HepG2 (cell line): ENCODE results near the gene SSBP4. TPM values are rescaled to one million over a fixed set of nuclear protein-coding genes. Genes with fewer than 3 reads are reported as not detected.

Experiments
- BORCS8-MEF2B ChIP-seq: sonication (generic); formaldehyde crosslinking; IDR thresholded peaks from 2 replicates; pipeline ENCODE4 v1.8.0; 2022; ENCODE audit warnings: mild to moderate bottlenecking, missing genetic modification reagents
- ERF ChIP-seq: IDR thresholded peaks from 2 replicates; pipeline ENCODE4 v1.6.1; 2018; ENCODE audit warnings: missing biosample characterization, missing genetic modification reagents
- GZF1 ChIP-seq: sonication (generic); formaldehyde crosslinking; IDR thresholded peaks from 2 replicates; pipeline ENCODE4 v1.5.1; 2020; ENCODE audit warnings: mild to moderate bottlenecking, missing genetic modification reagents
- KLF6 ChIP-seq: IDR thresholded peaks from 2 replicates; pipeline ENCODE4 v1.8.0; 2016; ENCODE audit warnings: missing biosample characterization, missing genetic modification reagents
- MED1 ChIP-seq: sonication (generic); formaldehyde crosslinking; IDR thresholded peaks from 2 replicates; pipeline ENCODE4 v1.4.0; 2020; ENCODE audit warnings: missing genetic modification reagents
- NR2F2 ChIP-seq: IDR thresholded peaks from 2 replicates; pipeline ENCODE4 v1.6.1; 2012; ENCODE audit warnings: low read depth, inconsistent platforms, borderline replicate concordance
- POLR2AphosphoS2 ChIP-seq: IDR thresholded peaks from 2 replicates; pipeline ENCODE4 v1.6.1; 2011; ENCODE audit warnings: low read depth, low read length, improper control_type of control experiment
- POLR2G ChIP-seq: fragments of 200-400 bp; formaldehyde crosslinking; IDR thresholded peaks from 2 replicates; pipeline ENCODE4 v1.6.1; 2018; ENCODE audit warnings: mild to moderate bottlenecking, low read depth, low read length, moderate library complexity
- REPIN1 ChIP-seq: sonication (generic); formaldehyde crosslinking; IDR thresholded peaks from 2 replicates; pipeline ENCODE4 v1.8.0; 2022; ENCODE audit warnings: missing genetic modification reagents, low read depth, mild to moderate bottlenecking, borderline replicate concordance
- SMAD9 ChIP-seq: sonication (generic); formaldehyde crosslinking; IDR thresholded peaks from 2 replicates; pipeline ENCODE4 v1.5.1; 2020; ENCODE audit warnings: mild to moderate bottlenecking, missing genetic modification reagents
- SRSF9 ChIP-seq: fragments of 200-400 bp; formaldehyde crosslinking; IDR thresholded peaks from 2 replicates; pipeline ENCODE4 v1.6.1; 2018; ENCODE audit warnings: borderline replicate concordance, mild to moderate bottlenecking, low read depth, low read length; ENCODE audit not compliant: insufficient read depth, poor library complexity, severe bottlenecking
- TBP ChIP-seq: sonication (generic); formaldehyde crosslinking; IDR thresholded peaks from 2 replicates; pipeline ENCODE4 v1.5.0; 2020; ENCODE audit warnings: missing genetic modification reagents
- ZFP62 ChIP-seq: sonication (generic); formaldehyde crosslinking; IDR thresholded peaks from 2 replicates; pipeline ENCODE4 v1.4.0; 2020; ENCODE audit warnings: missing genetic modification reagents
- ZFP82 ChIP-seq: sonication (generic); formaldehyde crosslinking; IDR thresholded peaks from 2 replicates; pipeline ENCODE4 v1.5.1; 2020; ENCODE audit warnings: mild to moderate bottlenecking, missing genetic modification reagents, borderline replicate concordance
- ZMYM4 ChIP-seq: sonication (generic); formaldehyde crosslinking; IDR thresholded peaks from 2 replicates; pipeline ENCODE4 v1.8.1; 2023; ENCODE audit warnings: mild to moderate bottlenecking, missing genetic modification reagents
- ZNF101 ChIP-seq: sonication (generic); formaldehyde crosslinking; IDR thresholded peaks from 2 replicates; pipeline ENCODE4 v1.4.0; 2020; ENCODE audit warnings: mild to moderate bottlenecking, low read depth, missing genetic modification reagents, borderline replicate concordance
- ZNF232 ChIP-seq: sonication (generic); formaldehyde crosslinking; IDR thresholded peaks from 2 replicates; pipeline ENCODE4 v1.4.0; 2020; ENCODE audit warnings: missing genetic modification reagents, borderline replicate concordance
- ZNF317 ChIP-seq: sonication (generic); formaldehyde crosslinking; IDR thresholded peaks from 2 replicates; pipeline ENCODE4 v1.5.0; 2020; ENCODE audit warnings: mild to moderate bottlenecking, missing genetic modification reagents
- ZNF382 ChIP-seq: sonication (generic); formaldehyde crosslinking; IDR thresholded peaks from 2 replicates; pipeline ENCODE4 v1.5.0; 2020; ENCODE audit warnings: missing genetic modification reagents, mild to moderate bottlenecking, borderline replicate concordance
- ZNF432 ChIP-seq: sonication (generic); formaldehyde crosslinking; IDR thresholded peaks from 2 replicates; pipeline ENCODE4 v1.5.0; 2020; ENCODE audit warnings: missing genetic modification reagents, mild to moderate bottlenecking, borderline replicate concordance
- ZNF441 ChIP-seq: sonication (generic); formaldehyde crosslinking; IDR thresholded peaks from 2 replicates; pipeline ENCODE4 v1.7.0; 2021; ENCODE audit warnings: missing genetic modification reagents, borderline replicate concordance
- ZNF775 ChIP-seq: sonication (generic); formaldehyde crosslinking; IDR thresholded peaks from 2 replicates; pipeline ENCODE4 v1.4.0; 2020; ENCODE audit warnings: missing genetic modification reagents, mild to moderate bottlenecking, moderate library complexity, borderline replicate concordance
- ZNF788 ChIP-seq: sonication (generic); formaldehyde crosslinking; IDR thresholded peaks from 2 replicates; pipeline ENCODE4 v1.5.0; 2020; ENCODE audit warnings: mild to moderate bottlenecking, missing genetic modification reagents, borderline replicate concordance
- ZNF839 ChIP-seq: sonication (generic); formaldehyde crosslinking; IDR thresholded peaks from 2 replicates; pipeline ENCODE4 v1.4.0; 2020; ENCODE audit warnings: missing genetic modification reagents, mild to moderate bottlenecking, borderline replicate concordance
- ZSCAN25 ChIP-seq: sonication (generic); formaldehyde crosslinking; IDR thresholded peaks from 2 replicates; pipeline ENCODE4 v1.8.0; 2022; ENCODE audit warnings: mild to moderate bottlenecking, missing genetic modification reagents
- polyA plus RNA-seq, 8 experiments: library from polyadenylated mRNA; depleted of rRNA in 3 of 8; stranded (reverse) in 7 of 8; unstranded in 1 of 8; fragments of >200 nt; fragmentation: Illumina TruSeq in 4 of 8; extraction: Trizol in 4 of 8; gene quantifications; 2 replicates each; pipeline versions ENCODE4 v1.2.1 to v1.2.3, GENCODE V29; 2011 to 2016; ENCODE audit warnings: low read depth in 4 of 8, missing spikeins in 1 of 8, mixed read lengths in 1 of 8; ENCODE audit not compliant: insufficient read depth in 1 of 8
- total RNA-seq, 5 experiments: library from RNA; depleted of rRNA; stranded (reverse); fragments of >200 nt; fragmentation: Illumina TruSeq; extraction: Trizol; gene quantifications; 2 replicates each; pipeline ENCODE4 v1.2.3, GENCODE V29; 2016; ENCODE audit warnings: low read depth in 1 of 5
- TF ChIP-seq, protein P1 (sequence below): sonication (generic); formaldehyde crosslinking; conservative IDR thresholded peaks from 2 replicates; pipeline ENCODE4 v1.5.0; 2020; ENCODE audit warnings: missing genetic modification reagents
- TF ChIP-seq, protein P2 (sequence below): IDR thresholded peaks from 2 replicates; pipeline ENCODE4 v1.6.1; 2018; ENCODE audit warnings: missing genetic modification reagents
- TF ChIP-seq, protein P3 (sequence below): IDR thresholded peaks from 2 replicates; pipeline ENCODE4 v1.6.1; 2016

The SSBP4 gene
- total and polyA plus RNA-seq, 2 of the 13 experiments (the other 11 are each of a cell fraction or from before 2014, with no cell fraction given) = 20.8 to 39.5 TPM

DNA sequence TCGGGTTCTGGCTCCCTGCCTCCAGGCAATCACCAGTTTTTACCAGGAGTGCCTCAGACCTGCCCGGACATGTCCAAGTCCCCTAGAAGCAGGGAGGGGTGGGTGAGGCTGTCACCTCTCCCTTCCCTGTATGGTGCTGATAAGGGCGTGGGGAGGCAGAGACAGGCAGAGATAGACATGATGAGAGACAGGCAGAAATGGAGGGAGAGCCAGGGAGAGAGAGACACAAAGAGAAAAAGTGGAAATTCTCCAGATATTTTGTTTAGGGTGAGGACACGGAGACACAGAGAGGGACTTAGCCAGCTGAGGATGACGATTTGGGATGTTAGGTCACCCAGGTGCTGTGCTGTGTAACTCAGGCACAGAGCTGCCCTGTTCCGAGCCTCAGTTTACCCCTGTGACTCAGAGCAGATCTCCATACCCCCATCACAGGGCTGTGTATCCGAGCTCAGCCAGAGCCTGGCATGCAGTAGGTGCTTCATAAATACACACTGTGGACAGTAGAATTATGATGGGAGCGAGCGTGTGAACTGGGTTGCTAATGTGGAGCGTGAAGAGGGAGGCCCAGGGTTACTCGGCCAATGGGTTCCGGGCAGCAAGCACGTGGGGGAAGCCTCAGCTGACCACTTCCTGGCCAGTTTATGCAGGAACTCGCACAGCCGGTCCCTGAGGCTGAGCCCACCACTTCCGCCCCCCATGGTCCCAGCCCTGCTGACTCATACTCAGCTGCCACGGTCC is 45.1 kb upstream of the SSBP4 start (continued):
- TF ChIP-seq ZNF441 (no peak), ZFP82 (CRISPR knock-in tag) (peak; percentile 86; the same call in 1 of the 2 replicates), ZNF788 (CRISPR knock-in tag) (no peak; the same call in 1 of the 2 replicates), GZF1 (CRISPR knock-in tag) (no peak), TBP (CRISPR knock-in tag) (no peak), POLR2G (peak; percentile 85), ZMYM4 (CRISPR knock-in tag) (peak; percentile 22; the same call in 1 of the 2 replicates), ZNF382 (CRISPR knock-in tag) (no peak), ZNF775 (CRISPR knock-in tag) (no peak), SMAD9 (CRISPR knock-in tag) (no peak), ERF (peak; percentile 78; the same call in 1 of the 2 replicates), ZNF317 (CRISPR knock-in tag) (peak; percentile 87; the same call in 1 of the 2 replicates), POLR2AphosphoS2 (no peak), ZNF432 (CRISPR knock-in tag) (no peak), ZNF232 (CRISPR knock-in tag) (peak; percentile 85; the same call in 1 of the 2 replicates), ZNF101 (CRISPR knock-in tag) (no peak), NR2F2 (peak; percentile 48; the same call in 1 of the 2 replicates), ZSCAN25 (peak; percentile 58; the same call in 1 of the 2 replicates), REPIN1 (CRISPR knock-in tag) (peak; percentile 42; the same call in 1 of the 2 replicates), BORCS8-MEF2B (CRISPR knock-in tag) (no peak), ZFP62 (CRISPR knock-in tag) (no peak), MED1 (CRISPR knock-in tag) (peak; percentile 99), KLF6 (CRISPR knock-in tag) (no peak), SRSF9 (no peak), ZNF839 (peak; percentile 68; the same call in 1 of the 2 replicates)
- TF ChIP-seq, protein P1, sequence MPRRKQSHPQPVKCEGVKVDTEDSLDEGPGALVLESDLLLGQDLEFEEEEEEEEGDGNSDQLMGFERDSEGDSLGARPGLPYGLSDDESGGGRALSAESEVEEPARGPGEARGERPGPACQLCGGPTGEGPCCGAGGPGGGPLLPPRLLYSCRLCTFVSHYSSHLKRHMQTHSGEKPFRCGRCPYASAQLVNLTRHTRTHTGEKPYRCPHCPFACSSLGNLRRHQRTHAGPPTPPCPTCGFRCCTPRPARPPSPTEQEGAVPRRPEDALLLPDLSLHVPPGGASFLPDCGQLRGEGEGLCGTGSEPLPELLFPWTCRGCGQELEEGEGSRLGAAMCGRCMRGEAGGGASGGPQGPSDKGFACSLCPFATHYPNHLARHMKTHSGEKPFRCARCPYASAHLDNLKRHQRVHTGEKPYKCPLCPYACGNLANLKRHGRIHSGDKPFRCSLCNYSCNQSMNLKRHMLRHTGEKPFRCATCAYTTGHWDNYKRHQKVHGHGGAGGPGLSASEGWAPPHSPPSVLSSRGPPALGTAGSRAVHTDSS = no peak
- TF ChIP-seq, protein P2, sequence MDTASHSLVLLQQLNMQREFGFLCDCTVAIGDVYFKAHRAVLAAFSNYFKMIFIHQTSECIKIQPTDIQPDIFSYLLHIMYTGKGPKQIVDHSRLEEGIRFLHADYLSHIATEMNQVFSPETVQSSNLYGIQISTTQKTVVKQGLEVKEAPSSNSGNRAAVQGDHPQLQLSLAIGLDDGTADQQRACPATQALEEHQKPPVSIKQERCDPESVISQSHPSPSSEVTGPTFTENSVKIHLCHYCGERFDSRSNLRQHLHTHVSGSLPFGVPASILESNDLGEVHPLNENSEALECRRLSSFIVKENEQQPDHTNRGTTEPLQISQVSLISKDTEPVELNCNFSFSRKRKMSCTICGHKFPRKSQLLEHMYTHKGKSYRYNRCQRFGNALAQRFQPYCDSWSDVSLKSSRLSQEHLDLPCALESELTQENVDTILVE = no peak
- TF ChIP-seq, protein P3, sequence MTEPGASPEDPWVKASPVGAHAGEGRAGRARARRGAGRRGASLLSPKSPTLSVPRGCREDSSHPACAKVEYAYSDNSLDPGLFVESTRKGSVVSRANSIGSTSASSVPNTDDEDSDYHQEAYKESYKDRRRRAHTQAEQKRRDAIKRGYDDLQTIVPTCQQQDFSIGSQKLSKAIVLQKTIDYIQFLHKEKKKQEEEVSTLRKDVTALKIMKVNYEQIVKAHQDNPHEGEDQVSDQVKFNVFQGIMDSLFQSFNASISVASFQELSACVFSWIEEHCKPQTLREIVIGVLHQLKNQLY = peak; percentile 42; the same call in 1 of the 2 replicates
